ENCODE results near the gene COL28A1.

- TF ChIP-seq POLR2A (IDR thresholded peaks at IDR 0.05), result no peak
- TF ChIP-seq CTCF (IDR thresholded peaks at IDR 0.05), result no peak
These were observed 59.3 kb downstream of the COL28A1 start for GRCh38 chr7:7476381-7476780.

Data from lower leg skin (tissue), 3 donors.